H9 (cell line): ENCODE data around the gene KLC1. TPM values are rescaled to one million over a fixed set of nuclear protein-coding genes. Genes with fewer than 3 reads are reported as not detected.

ENCODE experiments used
- DNase-seq: peaks from one replicate; pipeline ENCODE4 v3.0.0-alpha.2; 2017
- H2AFZ ChIP-seq: one replicate; pipeline ENCODE4 v1.6.1; 2013; ENCODE audit warnings: mild to moderate bottlenecking, low read length, control low read depth, moderate library complexity
- H2AK5ac ChIP-seq: 2 replicates; pipeline ENCODE4 v1.6.1; 2013; ENCODE audit warnings: low read length, control low read depth, mixed read lengths; ENCODE audit not compliant: insufficient read length
- H2BK120ac ChIP-seq: one replicate; pipeline ENCODE4 v1.6.1; 2013; ENCODE audit warnings: low read depth, mild to moderate bottlenecking, low read length, control low read depth, inconsistent platforms; ENCODE audit not compliant: poor library complexity, severe bottlenecking
- H2BK12ac ChIP-seq: 2 replicates; pipeline ENCODE4 v1.6.1; 2013; ENCODE audit warnings: low read length, control low read depth, mixed read lengths, low read depth; ENCODE audit not compliant: insufficient read length
- H2BK15ac ChIP-seq: 2 replicates; pipeline ENCODE4 v1.6.1; 2013; ENCODE audit warnings: low read depth, low read length, control low read depth
- H2BK20ac ChIP-seq: one replicate; pipeline ENCODE4 v1.6.1; 2013; ENCODE audit warnings: low read depth, mild to moderate bottlenecking, low read length, control low read depth, inconsistent platforms; ENCODE audit not compliant: poor library complexity, severe bottlenecking
- H2BK5ac ChIP-seq: 2 replicates; pipeline ENCODE4 v1.6.1; 2013; ENCODE audit warnings: low read length, control low read depth, mixed read lengths; ENCODE audit not compliant: insufficient read length
- H3K14ac ChIP-seq: 2 replicates; pipeline ENCODE4 v1.6.1; 2013; ENCODE audit warnings: low read length, control low read depth; ENCODE audit not compliant: insufficient read depth
- H3K18ac ChIP-seq: 2 replicates; pipeline ENCODE4 v1.6.1; 2013; ENCODE audit warnings: low read depth, mild to moderate bottlenecking, mixed read lengths, low read length, control low read depth; ENCODE audit not compliant: insufficient read length
- H3K23ac ChIP-seq: 2 replicates; pipeline ENCODE4 v1.6.1; 2013; ENCODE audit warnings: low read length, control low read depth, mixed read lengths, low read depth; ENCODE audit not compliant: insufficient read length
- H3K23me2 ChIP-seq: 2 replicates; pipeline ENCODE4 v1.6.1; 2013; ENCODE audit warnings: low read depth, mild to moderate bottlenecking, mixed read lengths, low read length, control low read depth; ENCODE audit not compliant: insufficient read length, poor library complexity, severe bottlenecking
- H3K27ac ChIP-seq: 2 replicates; pipeline ENCODE4 v1.5.1; 2013; ENCODE audit warnings: low read length, control low read depth, mixed read lengths, low read depth; ENCODE audit not compliant: insufficient read length
- H3K27me3 ChIP-seq: 2 replicates; pipeline ENCODE4 v1.6.1; 2013; ENCODE audit warnings: low read length, control low read depth, inconsistent platforms; ENCODE audit not compliant: insufficient read depth
- H3K4ac ChIP-seq: 2 replicates; pipeline ENCODE4 v1.6.1; 2013; ENCODE audit warnings: low read depth, mild to moderate bottlenecking, control low read depth, inconsistent platforms, low read length, moderate library complexity
- H3K4me1 ChIP-seq: 2 replicates; pipeline ENCODE4 v1.6.1; 2013; ENCODE audit warnings: low read length, control low read depth, inconsistent platforms; ENCODE audit not compliant: insufficient read depth
- H3K4me2 ChIP-seq: 2 replicates; pipeline ENCODE4 v1.6.1; 2013; ENCODE audit warnings: low read length, control low read depth, mixed read lengths; ENCODE audit not compliant: insufficient read length, insufficient read depth
- H3K56ac ChIP-seq: 2 replicates; pipeline ENCODE4 v1.6.1; 2013; ENCODE audit warnings: low read depth, mild to moderate bottlenecking, mixed read lengths, low read length, control low read depth; ENCODE audit not compliant: insufficient read length
- H3K79me1 ChIP-seq: 2 replicates; pipeline ENCODE4 v1.6.1; 2013; ENCODE audit warnings: low read depth, mild to moderate bottlenecking, moderate library complexity, low read length, control low read depth, inconsistent platforms; ENCODE audit not compliant: insufficient read depth, poor library complexity, severe bottlenecking
- H3K79me2 ChIP-seq: 2 replicates; pipeline ENCODE4 v1.6.1; 2013; ENCODE audit warnings: low read length, control low read depth, inconsistent platforms; ENCODE audit not compliant: insufficient read depth
- H3K9ac ChIP-seq: 2 replicates; pipeline ENCODE4 v1.6.1; 2013; ENCODE audit warnings: low read length, control low read depth, mixed read lengths; ENCODE audit not compliant: insufficient read length; ENCODE audit errors: extremely low read depth
- H3K9me3 ChIP-seq: one replicate; pipeline ENCODE4 v1.6.1; 2013; ENCODE audit warnings: low read depth, low read length, inconsistent platforms; ENCODE audit not compliant: control insufficient read depth
- H3T11ph ChIP-seq: one replicate; pipeline ENCODE4 v1.6.1; 2013; ENCODE audit warnings: mild to moderate bottlenecking, low read length, control low read depth, inconsistent platforms
- H4K20me1 ChIP-seq: one replicate; pipeline ENCODE4 v1.6.1; 2013; ENCODE audit not compliant: control insufficient read depth, insufficient read length, insufficient read depth
- H4K5ac ChIP-seq: 2 replicates; pipeline ENCODE4 v1.6.1; 2013; ENCODE audit warnings: low read depth, mild to moderate bottlenecking, mixed read lengths, low read length, control low read depth; ENCODE audit not compliant: insufficient read length
- H4K8ac ChIP-seq: replicated peaks from 2 replicates; pipeline ENCODE4 v1.6.1; 2013; ENCODE audit warnings: low read length, control low read depth, mixed read lengths, low read depth; ENCODE audit not compliant: insufficient read length
- H4K91ac ChIP-seq: 2 replicates; pipeline ENCODE4 v1.6.1; 2013; ENCODE audit warnings: low read depth, mild to moderate bottlenecking, moderate library complexity, mixed read lengths, low read length, control low read depth; ENCODE audit not compliant: insufficient read length
- H3K27ac Mint-ChIP-seq, 3 experiments: 2 replicates in 2 of 3; 3 replicates in 1 of 3; pipeline ENCODE4 v1.8.0; 2020 to 2021; ENCODE audit warnings: mixed read lengths in 3 of 3, mild to moderate bottlenecking in 1 of 3, moderate library complexity in 1 of 3
- H3K27me3 Mint-ChIP-seq: 2 replicates; pipeline ENCODE4 v1.8.0; 2021; ENCODE audit warnings: low read depth, mild to moderate bottlenecking, moderate library complexity, mixed read lengths
- H3K36me3 Mint-ChIP-seq, 3 experiments: 2 replicates in 2 of 3; 3 replicates in 1 of 3; pipeline ENCODE4 v1.8.0; 2020 to 2021; ENCODE audit warnings: low read depth in 3 of 3, mixed read lengths in 3 of 3; ENCODE audit not compliant: insufficient read depth in 1 of 3
- H3K4me1 Mint-ChIP-seq, 2 experiments: 2 replicates each; pipeline ENCODE4 v1.8.0; 2020; ENCODE audit warnings: mixed read lengths in 2 of 2
- H3K4me3 Mint-ChIP-seq, 2 experiments: 2 replicates in 1 of 2; 3 replicates in 1 of 2; pipeline ENCODE4 v1.8.0; 2020 to 2021; ENCODE audit warnings: mild to moderate bottlenecking in 2 of 2, mixed read lengths in 2 of 2, moderate library complexity in 1 of 2
- H3K9me3 Mint-ChIP-seq, 2 experiments: 2 replicates in 1 of 2; 3 replicates in 1 of 2; pipeline ENCODE4 v1.8.0; 2020; ENCODE audit warnings: mild to moderate bottlenecking in 2 of 2, mixed read lengths in 2 of 2, moderate library complexity in 1 of 2
- WGBS: extraction: QIAGEN DNeasy Blood & Tissue Kit; methylation state at CpG from one replicate; pipeline ENCODE4 v1.1.7; 2013; ENCODE audit warnings: missing lambda C conversion rate, low lambda C conversion rate, mixed read lengths; ENCODE audit not compliant: insufficient read length; ENCODE audit errors: extremely low coverage; 5-methylcytosine and 5-hydroxymethylcytosine counted together
- total RNA-seq: library from RNA; stranded (reverse); gene quantifications from 2 replicates; pipeline ENCODE4 v1.2.1, GENCODE V29; 2021
- TF ChIP-seq, protein P1 (sequence below): fragments of 200-600 bp; sonication (generic); conservative IDR thresholded peaks from 3 replicates; pipeline ENCODE4 v1.8.0; 2021; ENCODE audit warnings: antibody characterized with exemption, mild to moderate bottlenecking

The KLC1 gene
- total RNA-seq, 1 experiment from 2014 or later, result 143 TPM

DNA sequence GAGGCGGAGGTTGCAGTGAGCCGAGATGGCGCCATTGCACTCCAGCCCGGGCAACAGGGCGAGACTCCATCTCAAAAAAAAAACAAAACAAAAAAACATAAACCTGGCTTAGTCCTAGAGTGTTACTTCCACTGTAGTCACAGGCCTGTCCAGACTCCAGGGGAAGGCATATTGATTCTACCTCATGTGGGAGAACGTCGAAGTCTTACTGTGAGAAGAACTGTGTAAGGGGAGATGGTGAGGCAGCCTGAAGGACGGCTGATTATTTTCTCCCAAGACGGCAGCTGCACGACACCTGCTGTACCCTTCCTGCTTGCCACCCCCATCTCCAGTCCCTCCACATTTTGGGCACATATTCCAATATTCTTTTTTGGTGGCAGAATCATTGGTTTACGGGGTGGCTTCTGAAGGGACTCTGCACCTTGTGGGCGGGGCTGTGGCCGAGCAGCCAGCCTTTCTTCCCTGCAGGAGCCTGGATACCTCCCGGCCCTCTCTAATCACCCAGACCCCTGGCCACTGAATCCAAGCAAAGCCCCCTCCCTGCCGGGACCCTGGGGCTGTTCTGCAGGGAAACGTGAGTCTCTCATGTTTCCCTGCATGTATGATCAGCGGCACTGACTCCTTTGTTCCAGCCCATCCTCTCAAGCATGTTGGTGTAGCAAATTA lies 12.2 kb upstream of the KLC1 start:
- no CpG with 5 or more reads among the region's 17 CpGs for WGBS
- Histone ChIP-seq H4K91ac (no peak overlapping the region), H2BK20ac (no peak overlapping the region), H3K18ac (no peak overlapping the region), H3K27me3 (no peaks in the 10 kb centered on the region), H3K79me2 (no peaks in the 10 kb centered on the region), H2AK5ac (no peak overlapping the region), H3K4ac (no peak overlapping the region), H3K56ac (no peak overlapping the region), H3K9ac (no peak overlapping the region), H2AFZ (no peak overlapping the region), H3K23ac (no peak overlapping the region), H3K4me1 (no peaks in the 10 kb centered on the region), H2BK12ac (no peak overlapping the region), H4K8ac (no peak overlapping the region), H3K14ac (no peak overlapping the region), H3K4me2 (no peak overlapping the region), H4K20me1 (no peaks in the 10 kb centered on the region), H3K79me1 (no peaks in the 10 kb centered on the region), H2BK120ac (no peak overlapping the region), H3K9me3 (no peaks in the 10 kb centered on the region), H2BK15ac (no peak overlapping the region), H4K5ac (no peak overlapping the region), H3T11ph (no peak overlapping the region), H3K27ac (no peak overlapping the region), H2BK5ac (no peak overlapping the region), H3K23me2 (no peaks in the 10 kb centered on the region)
- H3K27me3 Mint-ChIP-seq, result no peaks in the 10 kb centered on the region; the same call in 1 of the 2 replicates
- H3K4me3 Mint-ChIP-seq, result no peak overlapping the region
- peaks cover 0 to 4% of the 10 kb centered on the region in 2 experiments; a peak in 2 of 5 replicates for H3K9me3 Mint-ChIP-seq
- no peak for DNase-seq
- H3K36me3 Mint-ChIP-seq, result no peaks in the 10 kb centered on the region; a peak in 1 of 7 replicates
- H3K27ac Mint-ChIP-seq, result no peak overlapping the region
- TF ChIP-seq, protein P1, sequence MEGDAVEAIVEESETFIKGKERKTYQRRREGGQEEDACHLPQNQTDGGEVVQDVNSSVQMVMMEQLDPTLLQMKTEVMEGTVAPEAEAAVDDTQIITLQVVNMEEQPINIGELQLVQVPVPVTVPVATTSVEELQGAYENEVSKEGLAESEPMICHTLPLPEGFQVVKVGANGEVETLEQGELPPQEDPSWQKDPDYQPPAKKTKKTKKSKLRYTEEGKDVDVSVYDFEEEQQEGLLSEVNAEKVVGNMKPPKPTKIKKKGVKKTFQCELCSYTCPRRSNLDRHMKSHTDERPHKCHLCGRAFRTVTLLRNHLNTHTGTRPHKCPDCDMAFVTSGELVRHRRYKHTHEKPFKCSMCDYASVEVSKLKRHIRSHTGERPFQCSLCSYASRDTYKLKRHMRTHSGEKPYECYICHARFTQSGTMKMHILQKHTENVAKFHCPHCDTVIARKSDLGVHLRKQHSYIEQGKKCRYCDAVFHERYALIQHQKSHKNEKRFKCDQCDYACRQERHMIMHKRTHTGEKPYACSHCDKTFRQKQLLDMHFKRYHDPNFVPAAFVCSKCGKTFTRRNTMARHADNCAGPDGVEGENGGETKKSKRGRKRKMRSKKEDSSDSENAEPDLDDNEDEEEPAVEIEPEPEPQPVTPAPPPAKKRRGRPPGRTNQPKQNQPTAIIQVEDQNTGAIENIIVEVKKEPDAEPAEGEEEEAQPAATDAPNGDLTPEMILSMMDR, result no peak
- no peaks in the 10 kb centered on the region for H3K4me1 Mint-ChIP-seq
